Nephron (organoid): ENCODE measurements around the gene KRTAP5-4.

Experiments used
- H3K27ac Mint-ChIP-seq, 3 experiments: 2 replicates each; pipeline ENCODE4 v1.8.0; 2020; ENCODE audit warnings: mixed read lengths in 3 of 3, mild to moderate bottlenecking in 2 of 3, moderate library complexity in 1 of 3
- H3K27me3 Mint-ChIP-seq: 2 replicates; pipeline ENCODE4 v1.8.0; 2021; ENCODE audit warnings: low read depth, mild to moderate bottlenecking, moderate library complexity, mixed read lengths
- H3K36me3 Mint-ChIP-seq: 2 replicates; pipeline ENCODE4 v1.8.0; 2020; ENCODE audit warnings: low read depth, mixed read lengths
- H3K4me1 Mint-ChIP-seq: 2 replicates; pipeline ENCODE4 v1.8.0; 2020; ENCODE audit warnings: mixed read lengths
- H3K4me3 Mint-ChIP-seq, 3 experiments: 2 replicates each; pipeline ENCODE4 v1.8.0; 2020; ENCODE audit warnings: mild to moderate bottlenecking in 3 of 3, mixed read lengths in 3 of 3, moderate library complexity in 2 of 3
- H3K9me3 Mint-ChIP-seq: 2 replicates; pipeline ENCODE4 v1.8.0; 2020; ENCODE audit warnings: mixed read lengths
- TF ChIP-seq, protein P1 (sequence below), 3 experiments: fragments of 200-600 bp; sonication (generic); IDR thresholded peaks; one replicate each; pipeline ENCODE4 v1.5.0; 2021; ENCODE audit warnings: antibody characterized with exemption in 3 of 3; ENCODE audit not compliant: unreplicated experiment in 3 of 3

Gene KRTAP5-4

DNA sequence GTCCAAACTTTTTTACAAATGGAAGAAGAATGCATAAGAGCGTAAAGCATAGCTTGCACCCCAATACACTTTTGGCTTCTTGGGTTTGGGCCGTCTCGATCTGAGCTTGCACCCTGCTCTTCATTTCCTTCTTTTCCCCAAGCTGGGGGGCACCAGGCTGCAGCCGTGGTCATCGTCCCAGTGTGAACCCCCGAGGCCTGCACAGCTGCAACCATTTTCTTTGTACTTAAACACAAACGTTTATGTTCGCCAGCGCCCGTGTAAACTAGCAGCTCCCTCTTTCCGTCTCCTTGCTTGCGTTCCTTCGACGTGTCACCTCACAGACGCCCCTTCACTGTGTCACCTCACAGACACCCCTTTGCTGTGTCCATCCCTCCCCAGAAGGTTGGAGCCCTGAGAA, 17.7 kb upstream of the KRTAP5-4 start:
- no peaks in the 10 kb centered on the region for H3K4me1 Mint-ChIP-seq
- H3K27me3 Mint-ChIP-seq: peaks cover 32% of the 10 kb centered on the region
- H3K27ac Mint-ChIP-seq: no peak overlapping the region
- H3K9me3 Mint-ChIP-seq: no peaks in the 10 kb centered on the region
- no peaks in the 10 kb centered on the region for H3K36me3 Mint-ChIP-seq
- H3K4me3 Mint-ChIP-seq: no peak overlapping the region
- TF ChIP-seq, protein P1, sequence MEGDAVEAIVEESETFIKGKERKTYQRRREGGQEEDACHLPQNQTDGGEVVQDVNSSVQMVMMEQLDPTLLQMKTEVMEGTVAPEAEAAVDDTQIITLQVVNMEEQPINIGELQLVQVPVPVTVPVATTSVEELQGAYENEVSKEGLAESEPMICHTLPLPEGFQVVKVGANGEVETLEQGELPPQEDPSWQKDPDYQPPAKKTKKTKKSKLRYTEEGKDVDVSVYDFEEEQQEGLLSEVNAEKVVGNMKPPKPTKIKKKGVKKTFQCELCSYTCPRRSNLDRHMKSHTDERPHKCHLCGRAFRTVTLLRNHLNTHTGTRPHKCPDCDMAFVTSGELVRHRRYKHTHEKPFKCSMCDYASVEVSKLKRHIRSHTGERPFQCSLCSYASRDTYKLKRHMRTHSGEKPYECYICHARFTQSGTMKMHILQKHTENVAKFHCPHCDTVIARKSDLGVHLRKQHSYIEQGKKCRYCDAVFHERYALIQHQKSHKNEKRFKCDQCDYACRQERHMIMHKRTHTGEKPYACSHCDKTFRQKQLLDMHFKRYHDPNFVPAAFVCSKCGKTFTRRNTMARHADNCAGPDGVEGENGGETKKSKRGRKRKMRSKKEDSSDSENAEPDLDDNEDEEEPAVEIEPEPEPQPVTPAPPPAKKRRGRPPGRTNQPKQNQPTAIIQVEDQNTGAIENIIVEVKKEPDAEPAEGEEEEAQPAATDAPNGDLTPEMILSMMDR (IDR thresholded peaks at IDR 0.05; ENCODE audit: unreplicated experiment in 3 of 3): no peak

DNA sequence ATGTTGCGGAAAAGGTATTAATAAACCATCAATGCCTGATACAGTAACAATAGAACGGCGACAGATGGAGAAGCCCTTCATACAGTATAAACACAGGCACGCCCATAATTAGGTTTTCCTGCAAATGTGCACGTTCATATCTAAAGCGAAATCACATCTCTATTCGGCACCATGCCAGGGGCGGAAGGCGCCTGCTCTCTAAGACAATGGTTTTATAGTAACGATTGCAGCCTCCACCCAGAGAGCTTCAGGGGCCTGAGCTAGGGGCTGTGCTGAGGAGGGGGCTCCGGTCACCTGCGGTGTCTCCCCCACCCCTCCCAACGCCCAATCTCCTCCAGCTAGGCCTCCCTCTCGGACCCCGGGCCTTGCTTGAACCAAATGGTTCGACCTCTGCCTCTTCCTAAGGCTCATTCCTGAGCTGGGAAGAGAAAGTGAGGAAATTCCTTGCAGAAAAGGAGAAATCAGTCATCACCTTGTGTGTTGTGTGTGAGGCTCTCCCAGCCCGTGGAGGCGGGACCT, 17.2 kb upstream of the KRTAP5-4 start:
- Mint-ChIP-seq H3K27ac (no peak overlapping the region), H3K4me1 (no peaks in the 10 kb centered on the region), H3K36me3 (no peaks in the 10 kb centered on the region), H3K4me3 (no peak overlapping the region), H3K9me3 (no peaks in the 10 kb centered on the region), H3K27me3 (peaks cover 35% of the 10 kb centered on the region)
- TF ChIP-seq, protein P1 (IDR thresholded peaks at IDR 0.05; ENCODE audit: unreplicated experiment in 3 of 3): no peak

DNA sequence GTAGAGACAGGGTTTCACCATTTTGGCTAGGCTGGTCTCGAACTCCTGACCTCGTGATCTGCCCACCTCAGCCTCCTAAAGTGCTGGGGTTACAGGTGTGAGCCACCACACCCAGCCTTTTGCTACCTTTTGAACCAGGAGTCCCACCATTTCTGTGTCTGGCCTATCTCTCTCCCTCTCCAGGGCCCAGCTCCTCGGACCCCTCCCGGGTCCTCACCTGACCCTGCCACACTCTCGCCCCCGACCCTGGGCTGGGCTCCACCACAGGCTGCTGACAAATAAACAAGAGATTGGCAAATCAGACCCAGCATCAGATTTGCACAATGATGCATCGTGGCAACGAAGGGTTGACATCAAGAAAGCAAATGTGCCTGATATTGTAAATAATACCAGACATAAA, 16.4 kb upstream of the KRTAP5-4 start:
- Mint-ChIP-seq H3K27ac (no peak overlapping the region), H3K9me3 (no peaks in the 10 kb centered on the region), H3K4me1 (no peaks in the 10 kb centered on the region), H3K27me3 (peaks cover 40% of the 10 kb centered on the region), H3K36me3 (no peaks in the 10 kb centered on the region), H3K4me3 (no peak overlapping the region)
- TF ChIP-seq, protein P1 (IDR thresholded peaks at IDR 0.05; ENCODE audit: unreplicated experiment in 3 of 3): no peak

DNA sequence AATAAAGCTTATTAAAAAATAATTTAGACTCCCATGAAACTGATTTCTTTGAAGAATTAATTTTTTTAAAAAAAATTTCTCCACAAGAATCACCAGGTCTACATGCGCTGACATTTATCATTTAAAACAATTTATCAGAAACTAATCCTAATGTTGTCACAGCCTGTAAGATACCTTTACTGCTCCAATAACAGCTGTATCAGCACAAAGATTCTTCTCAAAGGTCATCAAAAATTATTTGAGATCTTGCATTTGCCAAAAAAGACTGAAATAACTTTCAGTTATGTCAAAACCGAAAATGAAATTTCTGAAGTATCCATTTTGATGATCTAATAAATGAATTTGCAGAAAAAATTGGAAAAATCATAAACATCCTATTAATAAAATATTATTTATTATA, 15.7 kb upstream of the KRTAP5-4 start:
- Mint-ChIP-seq H3K4me1 (peaks cover 4% of the 10 kb centered on the region), H3K4me3 (no peak overlapping the region), H3K9me3 (no peaks in the 10 kb centered on the region), H3K36me3 (no peaks in the 10 kb centered on the region), H3K27me3 (peaks cover 43% of the 10 kb centered on the region), H3K27ac (no peak overlapping the region)
- TF ChIP-seq, protein P1 (IDR thresholded peaks at IDR 0.05; ENCODE audit: unreplicated experiment in 3 of 3): no peak

DNA sequence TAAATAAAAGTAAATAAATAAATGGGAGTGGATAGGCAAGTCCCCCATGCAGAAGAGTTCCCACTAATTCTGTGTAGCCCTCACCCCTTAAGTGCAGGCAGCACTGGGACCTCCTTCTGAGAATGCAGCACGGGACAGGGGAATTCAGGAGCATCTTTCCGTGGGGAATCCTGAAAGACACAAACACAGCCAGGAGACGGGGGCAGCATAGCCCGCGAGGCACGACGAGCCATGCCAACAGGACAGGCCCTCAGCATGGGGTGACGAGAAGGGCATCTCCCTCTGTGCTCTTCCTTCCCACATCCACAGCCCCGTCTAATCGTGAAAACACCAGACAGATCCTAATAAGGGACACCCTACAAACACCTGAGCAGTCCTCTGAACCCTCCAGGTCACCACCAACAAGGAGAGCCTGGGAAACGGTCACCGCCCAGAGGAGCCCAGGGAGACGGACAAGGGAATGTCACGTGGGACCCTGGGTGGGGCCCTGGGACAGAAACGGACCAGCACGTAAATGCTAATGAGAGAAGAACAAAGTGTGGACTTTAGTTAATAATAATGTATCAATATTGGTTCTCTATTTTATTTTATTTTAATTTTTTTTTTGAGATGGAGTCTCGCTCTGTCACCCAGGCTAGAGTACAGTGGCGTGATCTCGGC, 14.5 kb upstream of the KRTAP5-4 start:
- H3K9me3 Mint-ChIP-seq: no peaks in the 10 kb centered on the region
- peaks cover 53% of the 10 kb centered on the region for H3K27me3 Mint-ChIP-seq
- H3K36me3 Mint-ChIP-seq: no peaks in the 10 kb centered on the region
- H3K27ac Mint-ChIP-seq: no peak overlapping the region
- no peak overlapping the region for H3K4me3 Mint-ChIP-seq
- TF ChIP-seq, protein P1 (IDR thresholded peaks at IDR 0.05; ENCODE audit: unreplicated experiment in 3 of 3): no peak
- peaks cover 10% of the 10 kb centered on the region for H3K4me1 Mint-ChIP-seq

DNA sequence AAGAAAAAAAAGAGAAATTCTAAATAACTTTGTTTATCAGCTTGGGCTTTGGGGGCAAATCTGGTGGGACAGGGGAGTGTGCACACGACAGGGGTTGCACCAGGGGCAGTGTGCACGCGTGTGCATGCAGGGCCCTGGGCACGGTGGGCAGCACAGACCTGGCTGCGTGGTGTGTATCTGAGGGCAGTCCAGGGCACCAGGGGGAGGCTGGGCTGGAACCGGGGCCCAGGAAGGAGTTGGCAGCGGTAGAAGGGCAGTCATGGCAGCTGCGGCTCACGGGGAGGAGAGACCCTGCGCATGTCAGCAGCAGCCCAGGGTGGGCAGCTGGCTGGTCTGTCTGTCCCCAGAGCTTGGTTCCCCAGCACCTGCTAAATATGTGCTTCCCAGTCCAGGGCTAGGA, 11.9 kb upstream of the KRTAP5-4 start:
- no peak overlapping the region for H3K27ac Mint-ChIP-seq
- H3K9me3 Mint-ChIP-seq: no peaks in the 10 kb centered on the region
- no peak overlapping the region for H3K4me3 Mint-ChIP-seq
- no peaks in the 10 kb centered on the region for H3K36me3 Mint-ChIP-seq
- H3K27me3 Mint-ChIP-seq: peaks cover 59% of the 10 kb centered on the region
- TF ChIP-seq, protein P1 (IDR thresholded peaks at IDR 0.05; ENCODE audit: unreplicated experiment in 3 of 3): no peak
- peaks cover 17% of the 10 kb centered on the region for H3K4me1 Mint-ChIP-seq
